Measurements from ENCODE around the gene LIPC.

GRCh38 chr15:58465866-58466517 is 34.2 kb downstream of the LIPC start:
- TF ChIP-seq MXI1 (IDR thresholded peaks at IDR 0.05; ENCODE audit: borderline replicate concordance, low read depth, low read length), result no peak
- TF ChIP-seq CTCF (conservative IDR thresholded peaks at IDR 0.05; ENCODE audit: low read depth, low read length), result no peak
- no peak for TF ChIP-seq POLR2A (IDR thresholded peaks at IDR 0.05; ENCODE audit: low read depth, low read length)
- TF ChIP-seq CEBPB (IDR thresholded peaks at IDR 0.05; ENCODE audit: low read depth, low read length), result no peak
- no peak for TF ChIP-seq RAD21 (IDR thresholded peaks at IDR 0.05; ENCODE audit: low read length)
- TF ChIP-seq FOS (IDR thresholded peaks at IDR 0.05; ENCODE audit: low read depth, low read length), result no peak
- TF ChIP-seq MAFK (IDR thresholded peaks at IDR 0.05; ENCODE audit: low read depth, low read length), result no peak
- TF ChIP-seq SMC3 (IDR thresholded peaks at IDR 0.05; ENCODE audit: low read depth, low read length), result no peak
- TF ChIP-seq RFX5 (IDR thresholded peaks at IDR 0.05; ENCODE audit: low read depth, low read length), result no peak

All from IMR-90 (cell line).